MCF 10A (cell line): ENCODE results near the gene C1orf52. TPM values are rescaled to one million over a fixed set of nuclear protein-coding genes. Genes with fewer than 3 reads are reported as not detected.

ENCODE experiments used
- BruUV-seq: library from RNA; stranded (reverse); fragments of 400-500 nt; replicated peaks from 2 replicates; lab custom pipeline; 2021; lab: Mats Ljungman, UMichigan
- CTCF ChIA-PET: fragments of 300-600 bp; sonication (Branson Sonifier 250); formaldehyde crosslinking; extraction: SDS; loops from one replicate; lab custom pipeline; 2021; ENCODE audit warnings: antibody characterized with exemption, inconsistent platforms; lab: Yijun Ruan, JAX
- POLR2A ChIA-PET: fragments of 300-600, 350-650 bp; sonication (Branson Sonifier 250); formaldehyde crosslinking; extraction: SDS; loops from one replicate; lab custom pipeline; 2020; ENCODE audit warnings: antibody characterized with exemption, inconsistent platforms; lab: Yijun Ruan, JAX
- DNase-seq: peaks from one replicate; pipeline ENCODE4 v3.0.0-alpha.2; 2018; ENCODE audit not compliant: unreplicated experiment
- H3K27ac Mint-ChIP-seq: one replicate; pipeline ENCODE4 v1.8.0; 2022; ENCODE audit warnings: mild to moderate bottlenecking, low read depth, mixed read lengths; ENCODE audit not compliant: unreplicated experiment
- H3K27me3 Mint-ChIP-seq: one replicate; pipeline ENCODE4 v1.8.0; 2022; ENCODE audit warnings: mixed read lengths; ENCODE audit not compliant: insufficient read depth, unreplicated experiment
- H3K36me3 Mint-ChIP-seq: one replicate; pipeline ENCODE4 v1.8.0; 2022; ENCODE audit warnings: mild to moderate bottlenecking, moderate library complexity, mixed read lengths; ENCODE audit not compliant: insufficient read depth, unreplicated experiment
- H3K4me1 Mint-ChIP-seq: one replicate; pipeline ENCODE4 v1.8.0; 2022; ENCODE audit warnings: mixed read lengths; ENCODE audit not compliant: insufficient read depth, unreplicated experiment
- H3K4me3 Mint-ChIP-seq: one replicate; pipeline ENCODE4 v1.8.0; 2022; ENCODE audit warnings: mild to moderate bottlenecking, moderate library complexity, mixed read lengths; ENCODE audit not compliant: unreplicated experiment
- H3K9me3 Mint-ChIP-seq: one replicate; pipeline ENCODE4 v1.8.0; 2022; ENCODE audit warnings: mixed read lengths; ENCODE audit not compliant: unreplicated experiment
- CTCF ChIP-seq: fragments of 200-600 bp; IDR thresholded peaks from one replicate; pipeline ENCODE4 v1.8.0; 2022; ENCODE audit warnings: antibody characterized with exemption, mild to moderate bottlenecking; ENCODE audit not compliant: unreplicated experiment
- intact Hi-C: fragments of 100-400 bp; cut with micrococcal nuclease; formaldehyde crosslinking; loops from 2 replicates; pipeline ENCODE4 v1.14.1; 2022
- total RNA-seq: library from RNA; stranded (reverse); gene quantifications from 2 replicates; pipeline ENCODE4 v1.2.3, GENCODE V29; 2022

C1orf52 gene
- total RNA-seq, 1 experiment from 2014 or later = 31.7 TPM

DNA sequence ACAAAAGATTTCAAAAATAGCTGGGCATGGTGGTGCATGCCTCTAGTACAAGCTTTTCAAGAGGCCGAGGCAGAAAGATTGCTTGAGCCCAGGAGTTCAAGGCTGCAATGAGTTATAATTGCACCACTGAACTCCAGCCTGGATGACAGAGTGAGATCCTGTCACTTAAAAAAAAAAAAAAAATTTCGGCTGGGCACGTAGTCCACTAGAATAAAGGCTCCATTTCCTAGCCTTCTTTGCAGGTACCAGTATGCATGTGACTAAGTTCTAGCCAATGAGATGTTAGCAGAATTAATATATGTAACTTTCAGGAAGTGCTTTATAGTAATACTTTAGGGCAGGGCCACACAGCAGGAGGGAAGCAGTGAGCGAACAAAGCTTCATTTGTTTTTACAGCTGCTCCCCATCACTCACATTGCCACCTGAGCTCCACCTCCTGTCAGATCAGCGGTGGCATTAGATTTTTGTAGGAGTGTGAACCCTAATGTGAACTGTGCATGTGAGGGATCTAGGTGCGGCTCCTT, 29.8 kb downstream of the C1orf52 start:
- Mint-ChIP-seq H3K4me3 (no peak overlapping the region), H3K36me3 (no peaks in the 10 kb centered on the region), H3K27ac (no peak overlapping the region), H3K9me3 (no peaks in the 10 kb centered on the region), H3K27me3 (no peaks in the 10 kb centered on the region), H3K4me1 (no peaks in the 10 kb centered on the region)
- TF ChIP-seq CTCF = no peak
- intact Hi-C loops = no loop called here
- no TSS peak for BruUV-seq
- CTCF ChIA-PET = interaction anchor here (0.6 to 2.5 kb wide), 10 partner anchors 10 to 808 kb away, joined by 3 to 8 read pairs (median 4); partner anchors contain the start of gene C1orf52
- DNase-seq = no peak
- POLR2A ChIA-PET = interaction anchor here (0.7 kb wide), 1 partner anchor 24 kb away, joined by 3 read pairs; no protein-coding TSS in a partner anchor

DNA sequence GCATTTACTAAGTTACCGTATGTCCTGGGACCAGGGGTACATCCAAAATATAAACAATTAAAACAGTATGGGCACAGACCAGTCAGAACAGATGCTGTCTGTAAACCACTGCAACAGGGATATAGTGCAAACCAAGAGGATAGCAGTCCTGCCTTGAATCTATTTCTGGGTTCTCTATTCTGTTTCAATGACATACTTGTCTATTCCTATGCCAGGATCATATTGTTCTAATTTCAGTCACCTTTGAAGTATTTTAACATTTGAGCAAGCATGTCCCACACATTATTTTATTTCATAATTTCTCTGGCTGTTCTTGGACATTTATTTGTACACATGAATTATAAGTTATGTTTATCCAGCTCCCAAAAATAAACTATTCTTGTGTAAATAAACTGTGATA, 30.5 kb downstream of the C1orf52 start:
- no peak for TF ChIP-seq CTCF
- no TSS peak for BruUV-seq
- Mint-ChIP-seq H3K9me3 (no peaks in the 10 kb centered on the region), H3K4me1 (no peaks in the 10 kb centered on the region), H3K4me3 (no peak overlapping the region), H3K27me3 (no peaks in the 10 kb centered on the region), H3K36me3 (no peaks in the 10 kb centered on the region), H3K27ac (no peak overlapping the region)
- ChIA-PET CTCF (interaction anchor here (0.7 to 1.2 kb wide), 6 partner anchors 11 to 320 kb away, joined by 3 to 6 read pairs (median 4); no protein-coding TSS in a partner anchor), POLR2A (no interaction called here)
- intact Hi-C loops = no loop called here
- DNase-seq = no peak

GRCh38 chr1:85225624-85226380, 33.7 kb downstream of the C1orf52 start:
- no peaks in the 10 kb centered on the region for H3K9me3 Mint-ChIP-seq
- no peak overlapping the region for H3K27ac Mint-ChIP-seq
- intact Hi-C loops = no loop called here
- no peaks in the 10 kb centered on the region for H3K27me3 Mint-ChIP-seq
- DNase-seq = no peak
- ChIA-PET CTCF (interaction anchor here (0.5 to 1.7 kb wide), 6 partner anchors 14 to 281 kb away, joined by 3 to 5 read pairs (median 3); no protein-coding TSS in a partner anchor), POLR2A (interaction anchor here (0.6 kb wide), 1 partner anchor 42 kb away, joined by 3 read pairs; no protein-coding TSS in a partner anchor)
- TF ChIP-seq CTCF = no peak
- no peak overlapping the region for H3K4me3 Mint-ChIP-seq
- no peaks in the 10 kb centered on the region for H3K36me3 Mint-ChIP-seq
- BruUV-seq = no TSS peak
- H3K4me1 Mint-ChIP-seq = no peaks in the 10 kb centered on the region
